ENCODE data around the gene DYNLRB1. TPM values are rescaled to one million over a fixed set of nuclear protein-coding genes. Genes with fewer than 3 reads are reported as not detected.
A peak's percentile ranks its signal among the peaks of the same experiment; 100 is the strongest.

DYNLRB1 gene
- total and polyA plus RNA-seq, 2 of the 13 experiments (the other 11 are each of a cell fraction or from before 2014, with no cell fraction given), result 140 to 244 TPM

GRCh38 chr20:34525709-34526416 is 9.6 kb downstream of the DYNLRB1 start (continued):
- no peak for TF ChIP-seq ZBTB49 (CRISPR knock-in tag; IDR thresholded peaks at IDR 0.05; ENCODE audit: borderline replicate concordance)
- TF ChIP-seq KDM1A (CRISPR knock-in tag; IDR thresholded peaks at IDR 0.05), result peak; percentile 55; the same call in 1 of the 2 replicates
- 0 out of 2 replicates have a peak, but pooled peaks have one; percentile 24 for TF ChIP-seq ZNF354B (CRISPR knock-in tag; IDR thresholded peaks at IDR 0.05)
- peak; percentile 57; the same call in 1 of the 2 replicates for TF ChIP-seq ZNF639 (CRISPR knock-in tag; conservative IDR thresholded peaks at IDR 0.05)
- TF ChIP-seq ZNF264 (CRISPR knock-in tag; IDR thresholded peaks at IDR 0.05), result peak; percentile 66
- peak; percentile 89 for TF ChIP-seq HDAC2 (CRISPR knock-in tag; IDR thresholded peaks at IDR 0.05)
- TF ChIP-seq ZNF510 (CRISPR knock-in tag; IDR thresholded peaks at IDR 0.05; ENCODE audit: low read depth), result 0 out of 2 replicates have a peak, but pooled peaks have one; percentile 94
- no peak for TF ChIP-seq TRAFD1 (CRISPR knock-in tag; IDR thresholded peaks at IDR 0.05; ENCODE audit: borderline replicate concordance)
- TF ChIP-seq, protein P1, sequence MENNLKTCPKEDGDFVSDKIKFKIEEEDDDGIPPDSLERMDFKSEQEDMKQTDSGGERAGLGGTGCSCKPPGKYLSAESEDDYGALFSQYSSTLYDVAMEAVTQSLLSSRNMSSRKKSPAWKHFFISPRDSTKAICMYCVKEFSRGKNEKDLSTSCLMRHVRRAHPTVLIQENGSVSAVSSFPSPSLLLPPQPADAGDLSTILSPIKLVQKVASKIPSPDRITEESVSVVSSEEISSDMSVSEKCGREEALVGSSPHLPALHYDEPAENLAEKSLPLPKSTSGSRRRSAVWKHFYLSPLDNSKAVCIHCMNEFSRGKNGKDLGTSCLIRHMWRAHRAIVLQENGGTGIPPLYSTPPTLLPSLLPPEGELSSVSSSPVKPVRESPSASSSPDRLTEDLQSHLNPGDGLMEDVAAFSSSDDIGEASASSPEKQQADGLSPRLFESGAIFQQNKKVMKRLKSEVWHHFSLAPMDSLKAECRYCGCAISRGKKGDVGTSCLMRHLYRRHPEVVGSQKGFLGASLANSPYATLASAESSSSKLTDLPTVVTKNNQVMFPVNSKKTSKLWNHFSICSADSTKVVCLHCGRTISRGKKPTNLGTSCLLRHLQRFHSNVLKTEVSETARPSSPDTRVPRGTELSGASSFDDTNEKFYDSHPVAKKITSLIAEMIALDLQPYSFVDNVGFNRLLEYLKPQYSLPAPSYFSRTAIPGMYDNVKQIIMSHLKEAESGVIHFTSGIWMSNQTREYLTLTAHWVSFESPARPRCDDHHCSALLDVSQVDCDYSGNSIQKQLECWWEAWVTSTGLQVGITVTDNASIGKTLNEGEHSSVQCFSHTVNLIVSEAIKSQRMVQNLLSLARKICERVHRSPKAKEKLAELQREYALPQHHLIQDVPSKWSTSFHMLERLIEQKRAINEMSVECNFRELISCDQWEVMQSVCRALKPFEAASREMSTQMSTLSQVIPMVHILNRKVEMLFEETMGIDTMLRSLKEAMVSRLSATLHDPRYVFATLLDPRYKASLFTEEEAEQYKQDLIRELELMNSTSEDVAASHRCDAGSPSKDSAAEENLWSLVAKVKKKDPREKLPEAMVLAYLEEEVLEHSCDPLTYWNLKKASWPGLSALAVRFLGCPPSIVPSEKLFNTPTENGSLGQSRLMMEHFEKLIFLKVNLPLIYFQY (CRISPR knock-in tag; IDR thresholded peaks at IDR 0.05; ENCODE audit: borderline replicate concordance), result peak; percentile 73; the same call in 1 of the 2 replicates
- TF ChIP-seq ZBTB20 (CRISPR knock-in tag; IDR thresholded peaks at IDR 0.05; ENCODE audit: borderline replicate concordance, low read depth), result peak; percentile 99
- TF ChIP-seq NR2F1 (CRISPR knock-in tag; IDR thresholded peaks at IDR 0.05), result peak in 1 of 2 experiments; percentile 64; a peak in 2 of 4 replicates
- TF ChIP-seq, protein P2, sequence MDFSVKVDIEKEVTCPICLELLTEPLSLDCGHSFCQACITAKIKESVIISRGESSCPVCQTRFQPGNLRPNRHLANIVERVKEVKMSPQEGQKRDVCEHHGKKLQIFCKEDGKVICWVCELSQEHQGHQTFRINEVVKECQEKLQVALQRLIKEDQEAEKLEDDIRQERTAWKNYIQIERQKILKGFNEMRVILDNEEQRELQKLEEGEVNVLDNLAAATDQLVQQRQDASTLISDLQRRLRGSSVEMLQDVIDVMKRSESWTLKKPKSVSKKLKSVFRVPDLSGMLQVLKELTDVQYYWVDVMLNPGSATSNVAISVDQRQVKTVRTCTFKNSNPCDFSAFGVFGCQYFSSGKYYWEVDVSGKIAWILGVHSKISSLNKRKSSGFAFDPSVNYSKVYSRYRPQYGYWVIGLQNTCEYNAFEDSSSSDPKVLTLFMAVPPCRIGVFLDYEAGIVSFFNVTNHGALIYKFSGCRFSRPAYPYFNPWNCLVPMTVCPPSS (IDR thresholded peaks at IDR 0.05), result no peak
- TF ChIP-seq PHF20 (CRISPR knock-in tag; IDR thresholded peaks at IDR 0.05), result no peak
- peak; percentile 86 for TF ChIP-seq U2AF1 (optimal IDR thresholded peaks at IDR 0.05; ENCODE audit: low read depth, low read length)
- TF ChIP-seq ZNF775 (CRISPR knock-in tag; IDR thresholded peaks at IDR 0.05; ENCODE audit: borderline replicate concordance), result no peak
- peak; percentile 98 for TF ChIP-seq IKZF5 (CRISPR knock-in tag; IDR thresholded peaks at IDR 0.05)

Measured in HepG2 (cell line).